ENCODE data around the gene MYO1B. TPM values are rescaled to one million over a fixed set of nuclear protein-coding genes. Genes with fewer than 3 reads are reported as not detected.

The MYO1B gene
- total RNA-seq, 3 donors from 2014 or later (not counting 1 experiment from before 2014, with no cell fraction given) = 0.21 to 0.80 (median 0.29) TPM

- ATAC-seq (no peak), DNase-seq (no peak)
- peaks cover 21 to 63% of the 10 kb centered on the region in 2 donors for H3K27me3 Mint-ChIP-seq (ENCODE audit: low read depth in 2 of 2)
- peaks cover 6 to 14% of the 10 kb centered on the region in 2 donors for H3K4me1 Mint-ChIP-seq
- H3K4me3 Mint-ChIP-seq = no peak overlapping the region
- H3K36me3 ChIP-seq (ENCODE audit: control insufficient read depth, insufficient read depth, low read length) = no peaks in the 10 kb centered on the region
- WGBS (ENCODE audit: insufficient coverage) = 96% methylated on average over 3 of the region's 4 CpGs
- peaks cover 6% of the 10 kb centered on the region for H3K4me1 ChIP-seq (ENCODE audit: control insufficient read depth, insufficient read depth, low read length)
- no peaks in the 10 kb centered on the region for H3K36me3 Mint-ChIP-seq
- H3K9me3 Mint-ChIP-seq = no peaks in the 10 kb centered on the region
- no peak overlapping the region for H3K27ac ChIP-seq (ENCODE audit: low read length)
- H3K4me3 ChIP-seq (ENCODE audit: low read length) = no peak overlapping the region
- no peak for TF ChIP-seq CTCF (IDR thresholded peaks at IDR 0.05)
- H3K27me3 ChIP-seq (ENCODE audit: control insufficient read depth, insufficient read depth, low read length) = no peaks in the 10 kb centered on the region
- intact Hi-C loops (cut with micrococcal nuclease) = no loop called here
- H3K27ac Mint-ChIP-seq = no peak overlapping the region
- H3K9me3 ChIP-seq (ENCODE audit: control insufficient read depth, insufficient read depth, low read length) = no peaks in the 10 kb centered on the region
Observed at GRCh38 chr2:191318037-191318728, 73.0 kb downstream of the MYO1B start.

DNA sequence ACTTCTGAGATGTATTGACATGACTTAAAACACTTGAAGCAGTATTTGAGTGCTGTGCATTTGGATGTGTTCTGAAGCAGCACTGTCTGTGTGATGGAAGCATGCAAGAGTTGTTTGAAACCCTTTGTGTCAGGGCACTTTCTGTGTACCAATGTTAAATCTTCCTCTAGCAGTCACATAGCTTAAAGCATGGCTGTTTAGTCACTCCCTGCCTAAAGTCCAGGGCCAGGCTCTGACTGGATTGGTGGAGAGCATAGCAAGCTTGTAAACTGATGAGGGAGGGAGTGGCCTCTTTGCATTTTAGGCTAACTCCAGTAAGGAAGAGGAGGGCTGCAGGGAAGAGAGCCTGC, 73.5 kb downstream of the MYO1B start:
- no peak overlapping the region for H3K4me3 Mint-ChIP-seq

GRCh38 chr2:191319186-191319585, 74.0 kb downstream of the MYO1B start:
- no peaks in the 10 kb centered on the region for H3K9me3 ChIP-seq (ENCODE audit: control insufficient read depth, insufficient read depth, low read length)
- peaks cover 6% of the 10 kb centered on the region for H3K4me1 ChIP-seq (ENCODE audit: control insufficient read depth, insufficient read depth, low read length)
- Mint-ChIP-seq H3K4me3 (no peak overlapping the region), H3K27ac (no peak overlapping the region), H3K9me3 (peaks cover 0 to 1% of the 10 kb centered on the region in 2 donors), H3K27me3 (ENCODE audit: low read depth in 2 of 2) (peaks cover 22 to 64% of the 10 kb centered on the region in 2 donors), H3K36me3 (no peaks in the 10 kb centered on the region), H3K4me1 (peaks cover 6 to 14% of the 10 kb centered on the region in 2 donors)
- DNase-seq = no peak
- ATAC-seq = no peak
- H3K4me3 ChIP-seq (ENCODE audit: low read length) = no peak overlapping the region
- no peak overlapping the region for H3K27ac ChIP-seq (ENCODE audit: low read length)
- intact Hi-C loops (cut with micrococcal nuclease) = no loop called here
- TF ChIP-seq CTCF (IDR thresholded peaks at IDR 0.05) = no peak
- no peaks in the 10 kb centered on the region for H3K27me3 ChIP-seq (ENCODE audit: control insufficient read depth, insufficient read depth, low read length)
- 93% methylated on average over 2 of the region's 2 CpGs for WGBS (ENCODE audit: insufficient coverage)
- H3K36me3 ChIP-seq (ENCODE audit: control insufficient read depth, insufficient read depth, low read length) = no peaks in the 10 kb centered on the region

More for the DNA sequence above, 73.5 kb downstream of the MYO1B start:
- no peaks in the 10 kb centered on the region for H3K36me3 Mint-ChIP-seq
- ATAC-seq (no peak), DNase-seq (no peak)
- Histone ChIP-seq H3K36me3 (ENCODE audit: control insufficient read depth, insufficient read depth, low read length) (no peaks in the 10 kb centered on the region), H3K4me1 (ENCODE audit: control insufficient read depth, insufficient read depth, low read length) (peaks cover 6% of the 10 kb centered on the region), H3K27ac (ENCODE audit: low read length) (no peak overlapping the region), H3K9me3 (ENCODE audit: control insufficient read depth, insufficient read depth, low read length) (no peaks in the 10 kb centered on the region), H3K27me3 (ENCODE audit: control insufficient read depth, insufficient read depth, low read length) (no peaks in the 10 kb centered on the region), H3K4me3 (ENCODE audit: low read length) (no peak overlapping the region)
- peaks cover 21 to 65% of the 10 kb centered on the region in 2 donors for H3K27me3 Mint-ChIP-seq (ENCODE audit: low read depth in 2 of 2)
- H3K9me3 Mint-ChIP-seq = no peaks in the 10 kb centered on the region
- intact Hi-C loops (cut with micrococcal nuclease) = no loop called here
- TF ChIP-seq CTCF (IDR thresholded peaks at IDR 0.05) = no peak
- no peak overlapping the region for H3K27ac Mint-ChIP-seq
- peaks cover 6 to 14% of the 10 kb centered on the region in 2 donors for H3K4me1 Mint-ChIP-seq

- H3K27me3 ChIP-seq (ENCODE audit: control insufficient read depth, insufficient read depth, low read length) = no peaks in the 10 kb centered on the region
- WGBS (ENCODE audit: insufficient coverage) = 63% methylated on average over 1 of the region's 1 CpG
- intact Hi-C loops (cut with micrococcal nuclease) = no loop called here
- no peak for DNase-seq
- H3K4me1 Mint-ChIP-seq = peaks cover 6 to 14% of the 10 kb centered on the region in 2 donors
- no peak overlapping the region for H3K4me3 ChIP-seq (ENCODE audit: low read length)
- H3K4me3 Mint-ChIP-seq = no peak overlapping the region
- H3K27ac Mint-ChIP-seq = no peak overlapping the region
- peaks cover 8% of the 10 kb centered on the region for H3K36me3 Mint-ChIP-seq
- no peak overlapping the region for H3K27ac ChIP-seq (ENCODE audit: low read length)
- no peak for ATAC-seq
- H3K27me3 Mint-ChIP-seq (ENCODE audit: low read depth in 2 of 2) = peaks cover 31 to 63% of the 10 kb centered on the region in 2 donors
- peaks cover 6% of the 10 kb centered on the region for H3K4me1 ChIP-seq (ENCODE audit: control insufficient read depth, insufficient read depth, low read length)
- H3K9me3 ChIP-seq (ENCODE audit: control insufficient read depth, insufficient read depth, low read length) = no peaks in the 10 kb centered on the region
- TF ChIP-seq CTCF (IDR thresholded peaks at IDR 0.05) = no peak
- no peaks in the 10 kb centered on the region for H3K36me3 ChIP-seq (ENCODE audit: control insufficient read depth, insufficient read depth, low read length)
- H3K9me3 Mint-ChIP-seq = peaks cover 0 to 5% of the 10 kb centered on the region in 2 donors
Observed at GRCh38 chr2:191320881-191321280, 75.7 kb downstream of the MYO1B start.
